Dendritic cell treated with granulocyte-macrophage colony-stimulating factor and Interleukin-4, amounts not matched to agents 40 ng/mL and 50 ng/mL, for 4 days (primary cell): Measurements from ENCODE around the gene PDIK1L.

Experiments
- H3K27ac Mint-ChIP-seq: one replicate; pipeline ENCODE4 v1.8.0; 2022; ENCODE audit warnings: mild to moderate bottlenecking, mixed read lengths
- H3K27me3 Mint-ChIP-seq: one replicate; pipeline ENCODE4 v1.8.0; 2022; ENCODE audit warnings: mild to moderate bottlenecking, mixed read lengths
- H3K36me3 Mint-ChIP-seq: one replicate; pipeline ENCODE4 v1.8.0; 2022; ENCODE audit warnings: low read depth, mixed read lengths
- H3K4me1 Mint-ChIP-seq: one replicate; pipeline ENCODE4 v1.8.0; 2022; ENCODE audit warnings: low read depth, mixed read lengths
- H3K4me3 Mint-ChIP-seq: one replicate; pipeline ENCODE4 v1.8.0; 2022; ENCODE audit warnings: mild to moderate bottlenecking, moderate library complexity, mixed read lengths
- H3K9me3 Mint-ChIP-seq: one replicate; pipeline ENCODE4 v1.8.0; 2022; ENCODE audit warnings: mixed read lengths
- intact Hi-C: fragments of 100-400 bp; cut with micrococcal nuclease; formaldehyde crosslinking; loops from one replicate; pipeline ENCODE4 v1.15.0; 2022

The PDIK1L gene

GRCh38 chr1:26160527-26161414 is 49.1 kb downstream of the PDIK1L start:
- no peaks in the 10 kb centered on the region for H3K9me3 Mint-ChIP-seq
- no peaks in the 10 kb centered on the region for H3K36me3 Mint-ChIP-seq
- H3K27me3 Mint-ChIP-seq, result peaks cover 88% of the 10 kb centered on the region
- peak overlapping the region; percentile 62 for H3K4me3 Mint-ChIP-seq
- H3K4me1 Mint-ChIP-seq, result peaks cover 35% of the 10 kb centered on the region
- intact Hi-C loops, result loop anchor here (5.0 kb wide), 2 partner anchors 53 to 123 kb away; no protein-coding TSS in a partner anchor
- H3K27ac Mint-ChIP-seq, result no peak overlapping the region

DNA sequence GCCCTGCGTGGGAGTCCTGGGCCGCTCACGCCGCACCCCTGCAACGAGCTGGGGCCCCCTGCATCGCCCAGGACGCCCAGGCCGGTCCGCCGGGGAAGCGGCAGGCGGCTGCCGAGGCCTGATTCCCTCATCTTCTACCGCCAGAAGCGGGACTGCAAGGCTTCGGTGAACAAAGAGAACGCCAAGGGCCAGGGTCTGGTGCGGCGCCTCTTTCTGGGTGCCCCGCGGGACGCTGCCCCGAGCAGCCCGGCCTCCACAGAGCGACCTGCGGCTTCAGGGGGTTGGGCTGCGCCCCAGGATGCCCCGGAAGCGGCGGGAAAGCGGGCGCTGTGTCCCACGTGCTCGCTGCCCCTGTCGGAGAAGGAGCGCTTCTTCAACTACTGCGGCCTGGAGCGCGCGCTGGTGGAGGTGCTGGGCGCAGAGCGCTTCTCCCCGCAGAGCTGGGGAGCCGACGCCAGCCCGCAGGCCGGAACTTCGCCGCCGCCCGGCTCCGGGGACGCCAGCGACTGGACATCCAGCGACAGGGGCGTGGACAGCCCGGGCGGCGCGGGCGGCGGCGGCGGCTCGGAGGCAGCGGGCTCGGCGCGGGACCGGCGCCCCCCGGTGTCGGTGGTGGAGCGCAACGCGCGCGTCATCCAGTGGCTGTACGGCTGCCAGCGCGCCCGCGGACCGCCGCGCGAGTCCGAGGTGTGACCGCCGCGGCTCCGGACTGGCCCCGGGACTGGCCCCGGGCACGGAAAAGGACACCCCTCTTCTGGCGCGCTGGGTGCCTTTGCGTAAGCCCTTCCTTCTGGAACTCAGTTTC is 50.0 kb downstream of the PDIK1L start:
- intact Hi-C loops, result loop anchor here (5.0 kb wide), 2 partner anchors 54 to 124 kb away; no protein-coding TSS in a partner anchor
- H3K36me3 Mint-ChIP-seq, result no peaks in the 10 kb centered on the region
- H3K27ac Mint-ChIP-seq, result no peak overlapping the region

GRCh38 chr1:26162220-26162709 is 50.6 kb downstream of the PDIK1L start:
- Mint-ChIP-seq H3K4me1 (peaks cover 28% of the 10 kb centered on the region), H3K27me3 (peaks cover 82% of the 10 kb centered on the region), H3K4me3 (peak overlapping the region; percentile 73), H3K9me3 (no peaks in the 10 kb centered on the region), H3K27ac (no peak overlapping the region), H3K36me3 (no peaks in the 10 kb centered on the region)
- intact Hi-C loops, result loop anchor here (5.0 kb wide), 2 partner anchors 55 to 125 kb away; no protein-coding TSS in a partner anchor

More for the DNA sequence above, 50.0 kb downstream of the PDIK1L start:
- H3K9me3 Mint-ChIP-seq, result no peaks in the 10 kb centered on the region
- peaks cover 31% of the 10 kb centered on the region for H3K4me1 Mint-ChIP-seq
- H3K4me3 Mint-ChIP-seq, result peak overlapping the region; percentile 73
- peaks cover 83% of the 10 kb centered on the region for H3K27me3 Mint-ChIP-seq

- Mint-ChIP-seq H3K27me3 (peaks cover 71% of the 10 kb centered on the region), H3K4me3 (peak overlapping the region; percentile 68)
Observed at GRCh38 chr1:26163684-26164035, 52.0 kb downstream of the PDIK1L start.

DNA sequence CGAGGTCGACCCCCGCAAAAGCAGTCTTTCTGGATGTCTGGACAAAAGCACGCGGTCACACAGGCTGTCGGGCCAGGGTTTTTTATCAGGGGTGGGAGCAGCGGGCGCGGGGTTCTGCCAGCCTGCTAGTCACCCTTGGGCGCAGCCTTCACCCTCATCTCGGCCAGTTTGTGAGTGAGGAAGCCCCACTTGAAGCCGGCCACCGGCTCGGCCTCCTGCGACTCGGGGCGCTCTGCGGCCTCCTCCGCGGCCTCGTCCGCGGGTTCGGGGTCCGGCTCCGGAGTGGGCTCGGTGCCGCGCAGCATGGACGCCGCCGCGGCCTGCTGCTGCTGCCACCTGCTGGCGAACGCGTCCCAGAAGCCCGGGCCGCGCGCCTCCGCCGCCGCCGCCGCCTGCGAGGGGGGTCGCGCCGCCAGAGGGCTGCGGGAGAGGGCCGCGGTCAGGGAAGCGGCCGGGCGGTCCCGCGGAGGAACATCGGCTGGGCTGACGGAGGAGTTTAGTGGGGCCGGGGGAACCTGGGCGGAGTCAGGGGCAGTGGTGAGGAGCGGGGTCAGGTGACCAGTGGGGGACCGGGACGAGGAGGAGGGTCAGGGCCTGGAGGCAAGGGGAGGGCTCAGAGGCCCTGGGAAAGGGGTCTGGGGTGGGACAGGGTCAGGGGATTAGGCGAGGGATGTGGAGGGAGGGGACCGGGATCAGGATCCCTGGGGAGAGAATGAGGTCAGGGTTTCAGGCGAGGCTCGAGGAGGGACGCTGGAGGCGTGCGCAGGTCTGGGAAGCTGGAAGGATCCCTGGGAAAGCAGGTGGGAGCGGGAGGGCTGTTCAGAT is 52.6 kb downstream of the PDIK1L start:
- intact Hi-C loops, result loop anchor here (5.0 kb wide), 2 partner anchors 57 to 127 kb away; no protein-coding TSS in a partner anchor
- Mint-ChIP-seq H3K27me3 (peaks cover 66% of the 10 kb centered on the region), H3K4me1 (peaks cover 28% of the 10 kb centered on the region), H3K4me3 (peak overlapping the region; percentile 68), H3K27ac (peak overlapping the region; percentile 42), H3K36me3 (no peaks in the 10 kb centered on the region), H3K9me3 (no peaks in the 10 kb centered on the region)

More at GRCh38 chr1:26163684-26164035, 52.0 kb downstream of the PDIK1L start:
- Mint-ChIP-seq H3K36me3 (no peaks in the 10 kb centered on the region), H3K27ac (no peak overlapping the region), H3K4me1 (peaks cover 28% of the 10 kb centered on the region), H3K9me3 (no peaks in the 10 kb centered on the region)
- intact Hi-C loops, result loop anchor here (5.0 kb wide), 2 partner anchors 56 to 126 kb away; no protein-coding TSS in a partner anchor

DNA sequence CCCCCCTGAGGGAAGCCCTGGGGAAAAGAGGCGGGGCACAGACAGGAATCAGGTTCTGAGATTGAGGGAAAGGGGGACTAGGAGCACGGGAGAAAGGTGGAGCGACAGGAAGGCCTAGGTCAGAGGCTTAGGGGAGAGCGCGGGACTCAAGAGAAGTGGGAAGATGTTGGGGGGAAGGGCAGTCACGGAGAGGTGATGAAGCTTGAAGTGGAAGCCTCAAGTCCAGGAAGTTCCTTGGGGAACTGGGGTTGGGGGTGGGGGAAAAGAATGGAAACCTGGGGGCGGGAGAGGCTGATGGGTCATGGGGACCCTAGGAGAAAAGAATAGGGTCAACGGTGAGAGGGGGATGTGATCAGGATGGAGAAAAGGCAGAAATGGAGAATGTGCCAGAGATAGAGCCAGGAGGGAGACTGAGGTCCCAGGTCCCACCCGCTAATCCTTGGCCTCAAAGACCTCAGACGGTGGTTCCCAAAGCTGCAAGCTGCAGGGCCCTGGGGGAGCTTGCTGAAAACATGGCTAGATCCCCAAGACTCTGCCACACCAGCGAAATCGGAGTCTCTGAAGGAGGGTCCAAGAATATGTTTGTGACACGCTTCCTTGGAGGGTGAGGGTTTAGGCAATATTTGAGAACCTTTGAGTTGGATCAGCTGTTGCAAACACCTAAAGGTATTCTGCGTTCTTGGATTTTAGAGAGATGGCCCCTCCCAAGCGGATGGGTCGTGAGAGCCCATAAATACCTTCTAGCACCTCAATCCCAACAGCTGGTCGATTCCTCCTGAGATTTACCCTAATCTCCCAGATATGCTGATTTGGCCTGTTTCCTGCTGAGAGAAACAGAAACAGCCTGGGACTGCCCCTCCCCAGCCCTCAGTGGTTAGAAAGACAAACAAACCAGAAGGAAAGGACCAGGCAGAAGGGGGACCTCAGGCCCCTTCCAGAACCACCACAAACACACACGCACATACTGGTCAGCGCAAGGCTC is 53.5 kb downstream of the PDIK1L start:
- no peaks in the 10 kb centered on the region for H3K9me3 Mint-ChIP-seq
- peak overlapping the region; percentile 42 for H3K27ac Mint-ChIP-seq
- intact Hi-C loops, result loop anchor here (5.0 kb wide), 4 partner anchors 58 to 157 kb away; partner anchors contain the start of gene CEP85
- H3K4me3 Mint-ChIP-seq, result peak overlapping the region; percentile 68
- H3K36me3 Mint-ChIP-seq, result peaks cover 6% of the 10 kb centered on the region
- peaks cover 30% of the 10 kb centered on the region for H3K4me1 Mint-ChIP-seq
- H3K27me3 Mint-ChIP-seq, result peaks cover 56% of the 10 kb centered on the region

- H3K9me3 Mint-ChIP-seq, result no peaks in the 10 kb centered on the region
- H3K36me3 Mint-ChIP-seq, result peaks cover 13% of the 10 kb centered on the region
- peaks cover 38% of the 10 kb centered on the region for H3K4me1 Mint-ChIP-seq
- H3K27ac Mint-ChIP-seq, result no peak overlapping the region
- H3K4me3 Mint-ChIP-seq, result no peak overlapping the region
- peaks cover 42% of the 10 kb centered on the region for H3K27me3 Mint-ChIP-seq
- intact Hi-C loops, result loop anchor here (5.0 kb wide), 2 partner anchors 66 to 156 kb away; partner anchors contain the start of gene CEP85
Observed at GRCh38 chr1:26166719-26167281, 55.2 kb downstream of the PDIK1L start.

DNA sequence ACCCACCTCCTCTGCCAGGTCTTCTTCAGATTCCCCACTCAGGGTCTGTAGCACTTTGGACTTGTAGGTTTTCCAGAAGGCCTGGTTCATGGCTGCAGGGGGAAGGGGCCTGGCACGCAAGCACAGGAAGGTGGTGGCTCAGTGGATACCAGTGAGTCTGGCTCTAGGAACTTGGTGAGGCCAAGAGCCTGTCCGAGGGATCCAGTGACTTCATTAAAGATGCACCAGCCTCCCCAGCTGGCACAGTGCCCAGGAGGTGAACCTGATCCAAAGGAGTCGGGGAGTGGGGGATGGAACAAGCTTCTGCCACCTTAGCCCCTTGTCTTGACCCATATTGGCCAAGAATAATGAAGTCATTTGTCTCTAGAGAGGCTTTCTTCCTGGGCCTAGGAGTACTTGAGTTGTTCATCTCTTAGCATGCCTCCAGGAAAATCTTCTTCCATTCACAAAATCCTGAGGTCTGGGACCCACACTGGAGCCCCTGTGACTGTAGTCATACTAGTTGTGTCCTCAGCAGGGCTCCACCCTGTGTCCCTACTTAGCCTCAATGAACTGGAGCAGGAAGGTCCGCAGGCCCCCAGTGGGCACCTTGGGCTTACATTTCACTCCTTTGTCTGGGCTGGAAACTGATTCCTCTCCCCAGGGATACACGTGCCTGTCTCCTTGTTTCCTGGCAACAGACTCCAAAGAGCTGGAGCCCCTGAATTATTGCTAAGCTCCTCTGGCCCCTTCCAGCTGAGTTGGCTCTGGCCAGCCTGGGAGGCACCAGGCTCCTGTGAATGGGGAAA is 57.0 kb downstream of the PDIK1L start, which contains the start of gene C1orf232:
TSS of gene C1orf232 (minus strand) at position 554 of the 788 bp plus-strand sequence. CDS start at position 90, 464 bp downstream.
- H3K27me3 Mint-ChIP-seq, result peaks cover 27% of the 10 kb centered on the region
- intact Hi-C loops, result loop anchor here (5.0 kb wide), 2 partner anchors 64 to 154 kb away; partner anchors contain the start of gene CEP85
- H3K9me3 Mint-ChIP-seq, result no peaks in the 10 kb centered on the region
- H3K36me3 Mint-ChIP-seq, result peaks cover 13% of the 10 kb centered on the region
- H3K4me3 Mint-ChIP-seq, result peak within 1 kb of the TSS; percentile 93
- peak within 1 kb of the TSS; percentile 91 for H3K27ac Mint-ChIP-seq
- H3K4me1 Mint-ChIP-seq, result peaks cover 31% of the 10 kb centered on the region

- no peaks in the 10 kb centered on the region for H3K9me3 Mint-ChIP-seq
- H3K36me3 Mint-ChIP-seq, result peaks cover 13% of the 10 kb centered on the region
- H3K4me3 Mint-ChIP-seq, result no peak overlapping the region
- intact Hi-C loops, result loop anchor here (5.0 kb wide), 2 partner anchors 63 to 153 kb away; partner anchors contain the start of gene CEP85
- peaks cover 31% of the 10 kb centered on the region for H3K4me1 Mint-ChIP-seq
- H3K27ac Mint-ChIP-seq, result no peak overlapping the region
- H3K27me3 Mint-ChIP-seq, result peaks cover 23% of the 10 kb centered on the region
Observed at GRCh38 chr1:26169198-26169554, 57.6 kb downstream of the PDIK1L start.

GRCh38 chr1:26169669-26170471 is 58.2 kb downstream of the PDIK1L start, which contains the start of gene ZNF593:
TSS of gene ZNF593 (plus strand) at chr1:26169908. CDS start at chr1:26169984, 76 bp downstream.
- Mint-ChIP-seq H3K9me3 (no peaks in the 10 kb centered on the region), H3K36me3 (peaks cover 13% of the 10 kb centered on the region), H3K4me1 (peaks cover 25% of the 10 kb centered on the region), H3K4me3 (peak within 1 kb of the TSS; percentile 93), H3K27ac (peak within 1 kb of the TSS; percentile 91), H3K27me3 (peaks cover 17% of the 10 kb centered on the region)
- intact Hi-C loops, result loop anchor here (5.0 to 10.0 kb wide), 3 partner anchors 62 to 215 kb away; partner anchors contain the start of gene CEP85
